Measurements from ENCODE around the gene SBNO2. TPM values are rescaled to one million over a fixed set of nuclear protein-coding genes. Genes with fewer than 3 reads are reported as not detected.
A peak's percentile ranks its signal among the peaks of the same experiment; 100 is the strongest.

Gene SBNO2
- total RNA-seq, 2 experiments from 2014 or later = 26.6 to 43.3 TPM

- Histone ChIP-seq H3K4me3 (ENCODE audit: low read depth, low read length, poor library complexity, severe bottlenecking) (peak overlapping the region; percentile 95), H3K36me3 (ENCODE audit: insufficient read depth, low read length) (peaks cover 41% of the 10 kb centered on the region), H3K27ac (ENCODE audit: low read depth, low read length, poor library complexity, severe bottlenecking) (no peak overlapping the region), H2AFZ (ENCODE audit: low read length) (no peak overlapping the region), H3K79me2 (ENCODE audit: insufficient read depth, low read depth, low read length) (peaks cover 23% of the 10 kb centered on the region), H3K9me2 (ENCODE audit: insufficient read depth, low read length) (no peaks in the 10 kb centered on the region), H3K4me1 (ENCODE audit: insufficient read depth, low read length, poor library complexity, severe bottlenecking) (peaks cover 31% of the 10 kb centered on the region), H3K9me3 (ENCODE audit: low read length) (no peaks in the 10 kb centered on the region), H3K4me2 (ENCODE audit: low read length) (peak overlapping the region; percentile 89), H4K20me1 (ENCODE audit: insufficient read depth, low read length) (0 out of 2 replicates have a peak, but pooled peaks cover 4% of the 10 kb centered on the region)
- no peak for TF ChIP-seq EZH2phosphoT487 (IDR thresholded peaks at IDR 0.05; ENCODE audit: borderline replicate concordance, low read depth, low read length)
- TF ChIP-seq CTCF (conservative IDR thresholded peaks at IDR 0.05; ENCODE audit: low read length) = no peak
- ChIA-PET CTCF (ENCODE audit: unreplicated experiment) (no interaction called here), POLR2A (interaction anchor here (0.8 to 1.0 kb wide), 2 partner anchors 150 to 175 kb away, joined by 3 read pairs; partner anchors contain the start of gene CIRBP)
- intact Hi-C loops (cut with micrococcal nuclease; ENCODE audit: unreplicated experiment) = no loop called here
- DNase-seq (ENCODE audit: low spot score) = no peak
- BruUV-seq (replicated peaks) = no TSS peak
Observed at GRCh38 chr19:1093811-1094553, 80.1 kb downstream of the SBNO2 start.

GRCh38 chr19:1093330-1093729 lies 80.7 kb downstream of the SBNO2 start:
- Histone ChIP-seq H4K20me1 (ENCODE audit: insufficient read depth, low read length) (0 out of 2 replicates have a peak, but pooled peaks cover 4% of the 10 kb centered on the region), H3K9me3 (ENCODE audit: low read length) (no peaks in the 10 kb centered on the region), H3K4me2 (ENCODE audit: low read length) (peak overlapping the region; percentile 89), H3K36me3 (ENCODE audit: insufficient read depth, low read length) (peaks cover 47% of the 10 kb centered on the region), H3K4me3 (ENCODE audit: low read depth, low read length, poor library complexity, severe bottlenecking) (peak overlapping the region; percentile 95), H3K9me2 (ENCODE audit: insufficient read depth, low read length) (no peaks in the 10 kb centered on the region), H3K27ac (ENCODE audit: low read depth, low read length, poor library complexity, severe bottlenecking) (no peak overlapping the region), H3K4me1 (ENCODE audit: insufficient read depth, low read length, poor library complexity, severe bottlenecking) (peaks cover 38% of the 10 kb centered on the region), H2AFZ (ENCODE audit: low read length) (no peak overlapping the region), H3K79me2 (ENCODE audit: insufficient read depth, low read depth, low read length) (peaks cover 23% of the 10 kb centered on the region)
- POLR2A ChIA-PET = interaction anchor here (1.0 kb wide), 1 partner anchor 176 kb away, joined by 3 read pairs; the partner anchor contains the start of gene CIRBP
- no TSS peak for BruUV-seq (replicated peaks)
- TF ChIP-seq EZH2phosphoT487 (IDR thresholded peaks at IDR 0.05; ENCODE audit: borderline replicate concordance, low read depth, low read length) (no peak), CTCF (conservative IDR thresholded peaks at IDR 0.05; ENCODE audit: low read length) (no peak)
- intact Hi-C loops (cut with micrococcal nuclease; ENCODE audit: unreplicated experiment) = no loop called here
- CTCF ChIA-PET (ENCODE audit: unreplicated experiment) = no interaction called here
- DNase-seq (ENCODE audit: low spot score) = no peak

DNA sequence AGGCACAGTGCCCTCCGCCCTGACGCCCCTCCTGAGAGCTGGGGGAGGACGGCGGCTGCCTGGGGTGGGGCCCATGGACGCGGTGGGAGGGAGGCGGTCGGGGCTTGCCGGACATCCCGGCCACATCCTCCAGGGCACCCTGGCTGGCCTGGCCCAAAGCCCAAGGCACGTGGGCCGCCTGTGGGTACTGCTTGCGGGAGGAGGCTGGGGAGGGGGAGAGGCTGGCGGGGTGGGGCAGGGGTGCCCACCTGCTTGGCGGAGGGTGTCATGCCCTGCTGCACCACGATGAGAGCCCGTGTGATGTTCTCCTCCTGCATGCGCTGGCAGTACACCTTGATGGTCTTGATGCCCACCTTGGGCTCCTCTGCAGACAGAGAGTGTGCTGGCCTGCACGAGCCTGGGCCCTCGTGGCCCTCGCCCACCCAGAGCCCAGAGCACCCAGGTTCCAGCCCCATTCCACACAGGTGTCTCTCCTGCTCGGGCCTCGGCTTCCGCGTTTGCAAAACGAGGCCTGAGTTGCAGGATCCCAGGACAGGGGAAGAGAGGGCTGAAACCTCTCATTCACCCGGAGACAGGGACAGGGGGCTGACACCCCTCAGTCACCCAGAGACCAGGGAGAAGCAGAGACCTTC lies 82.4 kb downstream of the SBNO2 start:
- ChIA-PET POLR2A (no interaction called here), CTCF (ENCODE audit: unreplicated experiment) (no interaction called here)
- Histone ChIP-seq H3K79me2 (ENCODE audit: insufficient read depth, low read depth, low read length) (peaks cover 23% of the 10 kb centered on the region), H2AFZ (ENCODE audit: low read length) (no peak overlapping the region), H3K4me1 (ENCODE audit: insufficient read depth, low read length, poor library complexity, severe bottlenecking) (peaks cover 50% of the 10 kb centered on the region), H3K27ac (ENCODE audit: low read depth, low read length, poor library complexity, severe bottlenecking) (no peak overlapping the region), H3K4me2 (ENCODE audit: low read length) (no peak overlapping the region), H3K9me2 (ENCODE audit: insufficient read depth, low read length) (no peaks in the 10 kb centered on the region), H3K4me3 (ENCODE audit: low read depth, low read length, poor library complexity, severe bottlenecking) (no peak overlapping the region), H3K9me3 (ENCODE audit: low read length) (no peaks in the 10 kb centered on the region), H4K20me1 (ENCODE audit: insufficient read depth, low read length) (0 out of 2 replicates have a peak, but pooled peaks cover 4% of the 10 kb centered on the region), H3K36me3 (ENCODE audit: insufficient read depth, low read length) (peaks cover 64% of the 10 kb centered on the region)
- no peak for DNase-seq (ENCODE audit: low spot score)
- no peak for TF ChIP-seq EZH2phosphoT487 (IDR thresholded peaks at IDR 0.05; ENCODE audit: borderline replicate concordance, low read depth, low read length)
- intact Hi-C loops (cut with micrococcal nuclease; ENCODE audit: unreplicated experiment) = no loop called here
- BruUV-seq (replicated peaks) = no TSS peak
